CD4-positive, alpha-beta T cell treated with Interleukin-21 for 1 hour (primary cell): Measurements from ENCODE around the gene ITGB2.
A peak's percentile ranks its signal among the peaks of the same experiment; 100 is the strongest.

ENCODE experiments used
- DNase-seq: peaks from one replicate; pipeline ENCODE4 v3.0.0-alpha.2; 2020

The ITGB2 gene

DNA sequence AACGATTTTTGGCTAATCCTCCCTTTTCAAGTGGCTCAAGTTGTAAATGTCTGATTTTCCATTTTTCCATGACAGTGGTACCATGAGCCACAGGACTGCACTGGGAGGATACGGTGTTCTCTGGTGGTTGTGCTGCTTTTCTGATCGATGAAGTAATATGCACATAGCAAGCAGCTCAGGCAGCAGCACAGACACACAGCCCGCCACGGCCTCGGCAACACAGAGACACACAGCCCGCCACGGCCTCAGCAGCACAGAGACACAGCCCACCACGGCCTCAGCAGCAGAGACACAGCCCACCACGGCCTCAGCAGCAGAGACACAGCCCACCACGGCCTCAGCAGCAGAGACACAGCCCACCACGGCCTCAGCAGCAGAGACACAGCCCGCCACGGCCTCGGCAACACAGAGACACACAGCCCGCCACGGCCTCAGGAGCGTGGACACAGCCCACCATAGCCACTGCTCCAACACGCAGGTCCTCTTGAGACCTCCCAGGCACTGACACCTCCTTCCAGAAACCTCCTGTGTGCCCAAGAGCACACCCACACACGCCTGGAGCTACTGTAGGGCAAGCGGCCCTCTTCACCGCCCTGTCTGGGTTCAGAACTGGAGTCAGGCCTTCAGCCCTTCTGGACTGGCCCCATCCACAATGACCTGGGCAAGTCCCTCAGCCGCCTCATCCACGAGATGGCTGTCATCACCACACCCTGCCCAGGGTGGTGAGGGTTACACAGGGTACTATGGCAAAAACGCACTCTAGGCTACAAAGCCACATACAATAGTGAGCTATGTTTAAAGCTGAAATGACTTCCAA is 57.6 kb downstream of the ITGB2 start:
- DNase-seq = no peak

DNA sequence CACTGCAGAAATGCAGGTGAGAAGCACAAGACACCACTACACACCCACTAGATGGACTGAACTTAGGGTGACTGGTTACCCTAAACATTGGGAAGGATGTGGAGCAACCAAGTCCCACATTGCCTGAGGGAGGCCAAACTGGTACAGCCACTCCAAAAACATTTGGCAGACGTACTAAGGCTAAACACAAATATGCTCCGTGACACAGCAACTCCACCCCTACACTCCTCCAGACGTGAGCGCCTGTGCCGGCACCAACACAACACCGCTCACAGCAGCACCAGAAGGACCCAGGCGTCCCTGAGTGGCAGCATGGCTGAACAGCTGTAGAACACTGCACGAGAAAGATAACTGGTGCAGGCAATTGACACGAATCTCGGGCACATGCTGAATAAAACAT is 61.9 kb downstream of the ITGB2 start:
- DNase-seq = no peak

DNA sequence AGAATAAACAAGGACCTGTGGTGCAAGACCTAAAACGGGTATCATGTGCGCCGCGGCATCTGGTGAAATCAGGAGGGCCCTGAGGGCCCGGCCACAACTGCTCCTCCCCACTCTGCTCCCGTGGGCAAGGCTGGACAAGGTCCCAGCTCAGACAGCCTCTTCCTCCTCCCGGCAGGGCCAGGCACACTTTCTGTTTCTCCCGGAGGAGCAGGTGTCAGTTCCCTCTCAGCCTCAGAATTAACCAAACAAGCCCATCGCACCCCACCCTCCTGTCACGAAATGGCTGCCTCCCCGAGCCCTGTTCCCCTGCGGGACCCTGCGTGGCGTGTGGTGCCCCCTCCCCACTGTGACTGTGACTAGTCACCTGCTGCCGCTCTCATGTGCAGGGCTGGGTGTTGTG is 62.4 kb downstream of the ITGB2 start:
- DNase-seq = no peak

DNA sequence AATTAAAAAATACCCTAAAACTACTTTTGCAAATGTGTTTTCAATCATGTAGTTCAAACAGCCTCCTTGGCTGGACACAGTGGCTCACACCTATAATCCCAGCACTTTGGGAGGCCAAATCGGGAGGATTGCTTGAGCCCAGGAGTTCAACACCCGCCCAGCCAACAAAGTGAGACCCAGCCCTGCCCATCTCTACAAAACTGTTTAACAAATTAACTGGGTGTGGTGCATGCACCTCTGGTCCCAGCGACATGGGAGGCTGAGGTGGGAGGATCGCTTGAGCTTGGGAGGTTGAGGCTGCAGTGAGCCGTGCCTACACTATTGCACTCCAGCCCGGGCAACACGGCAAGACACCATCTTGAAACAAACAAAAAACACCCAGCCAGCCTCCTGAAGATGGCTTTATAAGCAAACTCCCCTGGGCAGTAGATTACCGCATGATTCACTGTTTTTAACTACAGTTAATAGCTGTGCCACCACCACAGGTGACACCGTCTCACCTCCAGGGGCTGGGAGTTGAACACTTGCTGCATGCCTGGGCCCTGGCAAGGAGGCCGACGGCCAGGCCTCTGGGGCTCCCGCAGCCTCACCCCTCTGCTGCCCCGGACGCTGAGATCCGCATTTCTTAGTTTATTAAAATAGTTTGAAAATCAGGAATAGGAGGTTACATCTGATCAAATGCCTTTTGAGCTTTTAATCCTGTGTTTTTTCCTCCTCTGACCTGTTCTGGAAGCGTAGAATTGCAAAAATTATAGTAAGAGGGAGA is 63.4 kb downstream of the ITGB2 start:
- DNase-seq = no peak

DNA sequence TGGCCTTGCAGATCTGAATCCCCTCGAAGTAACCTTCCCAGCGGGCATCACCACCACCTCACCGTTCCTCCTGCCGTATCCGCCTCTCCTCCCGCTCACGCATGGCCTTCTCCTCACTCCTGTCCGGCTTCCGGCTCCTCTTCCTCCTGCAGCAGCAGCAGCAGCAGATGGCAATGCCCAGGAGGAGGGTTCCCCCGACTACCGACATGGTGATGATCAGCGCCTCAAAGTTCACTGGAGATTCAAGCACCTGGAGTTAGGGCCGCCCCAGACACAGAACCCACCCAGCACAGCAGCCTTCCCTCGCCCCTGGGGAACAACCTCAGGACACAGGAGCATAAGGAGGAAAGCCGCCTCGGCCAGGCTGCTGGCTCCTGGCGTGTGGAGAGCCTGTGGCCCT is 64.6 kb downstream of the ITGB2 start:
- no peak for DNase-seq

DNA sequence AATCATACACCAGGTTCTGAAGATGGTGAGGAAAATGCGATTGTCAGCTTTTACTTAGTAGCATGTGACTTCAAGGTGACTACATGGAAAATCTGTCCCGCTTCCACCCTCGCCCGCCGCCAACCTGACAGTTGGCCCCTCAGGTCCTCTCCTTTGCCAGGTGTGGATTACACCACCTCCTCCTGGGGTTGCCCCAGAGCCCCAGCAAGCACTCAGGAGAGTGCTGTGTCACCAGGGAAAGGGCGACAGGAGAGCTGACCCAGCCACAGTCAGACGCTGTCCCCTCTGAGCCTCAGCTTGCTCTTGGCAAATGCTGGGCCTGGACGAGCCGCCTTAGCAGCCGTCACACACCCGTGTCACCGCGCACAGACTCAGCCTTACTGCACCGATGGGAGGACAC is 65.1 kb downstream of the ITGB2 start:
- no peak for DNase-seq

DNA sequence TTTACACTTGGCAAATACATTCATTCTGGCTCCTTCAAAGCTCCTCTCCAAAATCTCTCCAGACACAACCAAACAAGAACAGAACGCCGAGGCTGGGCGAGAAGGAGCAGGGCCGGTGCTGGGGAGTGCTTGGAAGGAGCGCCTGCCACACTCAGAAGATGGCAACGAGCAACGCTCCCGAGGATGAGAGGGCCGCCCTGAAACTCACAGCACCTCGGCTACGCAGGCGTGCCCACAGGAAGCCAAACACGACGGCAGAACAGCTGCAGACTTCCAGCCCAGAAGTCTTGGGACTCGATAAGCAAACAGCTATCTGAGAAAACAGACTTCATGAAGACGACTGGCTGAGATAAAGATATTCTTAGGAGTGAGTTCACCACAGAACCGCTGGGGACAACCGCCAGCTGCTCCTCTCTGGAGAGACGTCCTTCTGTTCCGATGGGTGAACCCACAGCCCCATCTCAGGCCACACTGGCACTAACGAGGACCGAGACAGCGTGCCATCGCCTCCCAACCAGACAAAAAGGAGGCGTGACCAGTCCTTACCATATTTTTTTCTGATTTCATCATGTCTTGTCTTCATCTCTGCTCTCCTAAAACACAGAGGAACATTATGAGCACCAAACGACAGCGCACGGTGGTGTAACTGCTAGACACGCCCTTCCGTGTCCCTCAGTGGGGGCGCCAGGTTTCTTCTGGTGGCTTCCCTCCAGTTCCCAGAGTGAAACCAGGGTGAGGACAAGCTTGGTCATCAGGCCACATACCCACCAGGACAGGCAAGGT is 65.8 kb downstream of the ITGB2 start:
- DNase-seq = no peak

DNA sequence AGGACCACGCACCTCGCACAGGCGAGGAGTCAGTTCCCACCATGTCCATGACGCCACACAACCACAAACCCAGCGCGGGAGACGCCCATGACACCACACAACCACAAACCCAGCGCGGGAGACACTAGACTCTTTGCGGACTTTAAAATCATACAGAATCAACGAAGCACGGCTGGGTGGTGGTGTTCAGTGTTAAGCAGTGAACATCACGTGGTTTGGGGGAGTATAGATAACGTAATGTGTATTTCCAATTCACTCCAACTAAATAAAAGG is 66.4 kb downstream of the ITGB2 start:
- peak; percentile 28 for DNase-seq

DNA sequence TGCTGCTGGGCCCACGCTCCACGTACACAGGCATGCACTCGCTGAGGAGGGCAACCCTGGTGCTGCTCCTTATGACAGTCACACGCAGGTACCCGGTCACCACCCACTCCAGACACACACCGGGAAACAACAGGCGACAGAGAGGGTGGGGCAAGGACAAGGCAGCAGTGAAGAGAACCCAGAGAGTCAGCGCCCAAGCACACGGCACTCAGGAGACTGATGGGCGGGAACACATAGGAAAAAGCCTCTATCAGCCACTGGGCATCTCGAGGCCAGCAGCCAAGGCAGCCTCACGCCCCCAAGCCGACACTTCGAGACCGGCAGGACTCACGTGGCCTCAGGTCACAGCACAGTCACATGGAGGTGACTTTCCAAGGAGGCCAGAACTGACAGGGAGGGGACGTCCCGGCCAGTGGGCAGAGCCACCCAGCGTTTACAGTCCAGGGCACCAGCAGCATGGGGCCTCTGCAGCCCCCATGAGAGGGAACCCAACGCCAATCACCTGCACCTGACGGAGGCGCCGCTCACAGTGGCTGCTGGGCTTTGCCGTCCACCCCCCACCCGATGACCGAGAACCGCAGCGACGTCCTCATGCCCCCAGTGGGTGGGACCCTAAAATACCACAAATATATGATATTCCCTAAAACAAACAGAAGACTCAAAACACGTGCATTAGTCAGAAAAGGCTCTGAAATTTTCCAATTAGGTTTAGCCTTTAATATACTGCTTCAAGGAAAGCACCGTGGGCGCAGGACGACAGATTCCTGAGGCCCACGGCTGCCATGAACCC is 66.9 kb downstream of the ITGB2 start:
- DNase-seq = no peak

DNA sequence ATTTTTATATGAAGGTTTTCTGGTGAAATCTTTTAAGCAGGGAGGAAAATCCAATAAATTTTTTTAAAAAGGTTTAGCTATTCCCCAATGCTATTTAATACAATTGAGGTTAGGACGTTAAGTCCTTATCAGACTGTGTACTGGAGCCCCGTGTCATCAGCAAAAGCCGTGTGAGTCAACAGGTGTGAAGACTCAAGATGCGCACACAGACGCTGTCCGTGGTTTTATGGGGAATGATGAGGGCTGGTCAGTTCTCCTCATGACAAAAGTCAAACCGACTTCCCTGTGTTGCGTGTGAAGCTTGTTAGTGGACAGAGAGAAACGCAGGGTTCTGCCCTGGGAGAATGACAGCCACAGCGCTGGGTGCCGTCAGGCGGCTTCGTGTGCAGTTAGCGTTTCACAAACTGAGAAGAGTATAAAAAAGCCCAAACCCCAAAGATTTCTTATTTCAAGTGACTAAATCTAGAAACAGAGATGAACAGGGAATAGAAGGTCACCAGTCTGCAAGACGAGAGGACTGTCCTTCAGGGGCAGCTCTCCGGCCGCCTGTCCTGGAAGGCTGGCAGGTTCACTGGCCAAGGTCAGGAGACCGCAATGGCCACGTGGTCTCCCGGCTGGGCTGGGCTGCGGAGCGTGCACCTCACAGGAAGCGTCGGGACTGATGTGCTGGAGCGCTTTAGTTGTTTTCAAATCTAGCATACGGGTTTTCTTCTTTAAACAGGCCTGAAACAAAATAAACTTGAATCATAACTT is 69.6 kb downstream of the ITGB2 start:
- DNase-seq = no peak

DNA sequence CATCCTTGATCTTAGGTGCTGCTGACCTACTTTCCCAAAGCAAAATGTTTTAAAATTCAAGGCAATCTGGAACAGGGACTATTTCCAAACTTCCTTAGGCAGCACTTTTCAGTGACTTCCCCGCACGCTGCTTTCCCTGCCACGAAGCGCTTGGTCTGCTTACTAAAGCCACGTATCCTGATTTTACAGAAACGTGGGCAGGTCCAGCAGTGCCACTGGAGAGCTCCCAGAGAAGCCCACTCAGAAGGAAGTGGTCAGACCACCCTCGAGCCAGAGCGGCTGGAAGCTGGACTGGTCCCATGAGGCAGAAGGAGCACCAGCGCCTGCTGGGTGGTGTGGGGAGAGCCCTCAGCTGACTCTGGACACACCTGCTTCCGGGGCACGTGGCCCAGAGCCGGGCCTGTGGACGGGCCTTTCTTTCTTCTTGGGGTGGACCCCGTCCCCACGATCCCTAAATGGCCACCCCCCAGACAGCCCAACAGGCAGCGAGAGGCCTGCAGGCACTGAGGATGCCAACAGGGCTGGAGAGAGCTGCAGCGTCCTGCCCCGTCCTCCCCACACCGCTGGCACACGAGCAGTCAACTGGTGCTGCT is 70.4 kb downstream of the ITGB2 start:
- no peak for DNase-seq

DNA sequence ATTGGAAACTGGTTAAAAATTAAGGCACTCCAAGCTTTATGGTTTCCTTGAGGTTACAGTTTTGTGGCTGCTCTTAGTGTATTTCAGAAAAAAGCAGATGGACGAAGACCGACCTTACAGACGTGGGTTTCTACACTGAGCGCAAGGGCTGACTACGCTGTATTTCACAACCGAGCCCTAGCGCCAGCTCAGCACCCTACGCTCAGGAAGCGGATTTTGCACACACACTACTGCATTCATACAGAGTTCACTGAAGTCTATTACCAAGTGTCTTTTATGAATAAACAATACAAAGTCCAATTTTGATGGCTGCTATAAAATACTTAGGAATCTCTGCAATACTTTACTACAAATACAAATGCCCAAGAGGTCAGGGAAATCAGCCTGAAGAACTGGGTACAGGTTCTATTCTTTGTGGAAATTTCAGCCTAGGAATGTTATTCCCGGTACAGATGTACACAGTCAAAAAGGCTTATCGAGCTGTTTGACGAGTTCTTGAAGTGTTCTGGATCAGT is 71.0 kb downstream of the ITGB2 start:
- DNase-seq = no peak

DNA sequence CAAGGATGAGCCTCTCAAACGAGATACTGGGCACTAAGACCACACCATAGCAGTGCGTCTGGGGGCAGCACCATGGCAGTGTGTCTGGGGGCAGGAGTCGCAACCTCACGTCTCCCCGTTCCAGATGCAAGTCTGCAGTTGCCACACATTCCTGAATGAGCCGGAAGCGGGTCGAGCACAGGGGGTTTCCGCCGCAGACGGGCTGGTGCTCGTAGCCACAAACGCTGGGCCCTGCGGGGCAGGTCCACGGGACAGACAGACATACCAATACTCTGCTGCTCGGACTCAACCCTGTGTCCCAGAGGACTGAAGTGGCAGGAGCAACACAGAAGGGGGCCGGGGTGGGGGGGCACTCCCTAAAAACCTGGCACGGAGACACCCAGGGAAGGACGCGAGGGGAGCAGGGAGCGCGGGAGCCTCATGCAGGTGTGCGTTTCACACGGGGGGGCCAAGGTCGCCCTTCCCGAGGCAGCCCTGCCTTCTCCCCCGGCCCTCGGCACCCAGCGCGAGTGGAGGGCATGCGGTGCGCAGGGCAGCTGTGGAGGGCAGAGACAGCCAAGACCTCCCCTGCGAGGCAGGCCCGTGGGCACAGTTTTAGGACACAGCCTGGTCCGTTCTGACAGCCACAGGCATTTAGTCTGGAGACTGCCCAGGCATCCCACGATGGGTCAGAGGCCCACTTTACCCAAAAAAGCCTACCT is 71.7 kb downstream of the ITGB2 start:
- no peak for DNase-seq

DNA sequence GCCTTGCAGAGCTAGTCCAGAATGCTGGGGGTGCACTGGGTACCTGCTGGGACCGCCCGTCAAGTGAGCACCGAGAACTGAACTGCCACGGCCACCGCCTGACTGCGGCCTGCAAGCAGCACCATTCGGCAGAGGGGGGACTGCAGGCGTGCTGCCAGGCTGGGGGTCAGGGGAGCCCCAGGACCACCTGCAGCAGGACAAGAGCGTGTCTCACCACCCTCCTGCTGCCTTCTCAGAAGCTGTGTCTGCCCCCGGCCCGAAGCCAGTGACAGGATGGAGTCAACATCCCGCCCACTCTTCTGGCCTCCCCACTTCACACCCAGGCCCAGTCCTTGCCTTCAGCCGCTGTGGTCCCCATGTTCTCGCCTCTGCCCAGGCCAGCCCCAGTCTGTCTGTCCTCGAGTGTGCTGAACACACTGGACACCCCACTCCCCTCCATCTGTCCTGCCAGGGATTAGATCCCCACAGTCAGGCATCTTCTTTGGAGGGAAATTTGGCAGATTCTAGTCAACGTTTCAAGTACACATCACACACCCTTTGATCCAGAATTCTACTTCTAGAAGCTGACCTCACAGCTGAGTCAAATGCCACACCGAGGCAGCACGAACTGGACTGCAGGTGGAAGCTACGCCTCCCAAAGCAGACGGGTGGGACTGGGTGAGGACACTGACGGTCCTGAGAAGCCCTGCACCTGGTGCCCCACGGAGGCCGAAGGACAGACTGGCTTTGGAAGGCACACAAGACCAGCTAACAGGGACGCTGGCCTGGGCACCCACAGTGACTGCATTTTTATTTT is 73.2 kb downstream of the ITGB2 start:
- DNase-seq = no peak

DNA sequence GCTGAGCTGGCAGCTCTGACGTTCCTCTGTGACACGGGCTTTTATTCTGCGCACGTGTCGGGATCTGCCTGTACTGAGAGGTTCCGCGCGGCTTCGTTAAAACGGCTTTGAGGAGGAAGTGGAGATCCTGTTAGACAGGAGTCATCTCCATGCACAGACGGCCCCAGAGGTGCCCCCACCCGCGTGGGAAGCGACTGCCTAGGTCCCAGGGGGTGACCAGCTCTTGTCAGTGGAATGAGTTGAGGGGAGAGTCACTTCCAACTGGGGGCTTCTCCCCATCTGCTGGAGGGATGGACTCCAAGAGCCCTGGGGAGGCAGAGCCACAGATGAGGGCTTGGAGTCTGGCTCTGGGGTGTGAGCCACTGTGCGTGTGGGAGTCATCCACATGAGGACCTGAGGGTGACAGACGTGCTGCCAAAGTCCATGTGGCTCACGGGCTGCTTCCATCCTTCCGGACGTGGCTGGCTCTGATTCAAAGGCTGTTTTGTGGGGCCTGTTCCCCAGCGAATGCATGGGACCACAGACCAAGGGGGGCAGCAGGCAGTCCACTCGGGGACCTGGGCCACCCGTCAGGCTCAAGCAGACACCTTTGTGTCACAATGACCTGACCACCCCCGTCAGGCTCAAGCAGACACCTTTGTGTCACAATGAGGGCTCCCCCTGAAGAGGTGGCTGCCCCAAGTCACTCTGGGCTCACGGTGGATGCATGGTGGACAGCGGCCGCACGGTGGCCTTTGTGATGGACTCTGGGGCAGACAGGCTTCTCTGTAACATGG is 74.0 kb downstream of the ITGB2 start:
- DNase-seq = peak; percentile 30

DNA sequence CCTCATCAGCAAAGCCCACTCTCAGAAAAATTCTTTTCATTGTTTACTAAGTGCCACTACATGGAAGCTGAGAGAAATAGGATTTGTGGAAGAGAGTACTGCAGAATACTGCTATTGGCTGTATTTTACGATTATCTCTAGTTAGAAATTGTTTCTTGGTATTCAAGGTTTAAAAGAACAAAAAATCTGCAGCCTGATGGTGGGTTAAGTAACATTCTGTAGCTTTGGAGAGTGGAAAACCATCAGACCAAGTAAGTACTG is 74.5 kb downstream of the ITGB2 start:
- no peak for DNase-seq

DNA sequence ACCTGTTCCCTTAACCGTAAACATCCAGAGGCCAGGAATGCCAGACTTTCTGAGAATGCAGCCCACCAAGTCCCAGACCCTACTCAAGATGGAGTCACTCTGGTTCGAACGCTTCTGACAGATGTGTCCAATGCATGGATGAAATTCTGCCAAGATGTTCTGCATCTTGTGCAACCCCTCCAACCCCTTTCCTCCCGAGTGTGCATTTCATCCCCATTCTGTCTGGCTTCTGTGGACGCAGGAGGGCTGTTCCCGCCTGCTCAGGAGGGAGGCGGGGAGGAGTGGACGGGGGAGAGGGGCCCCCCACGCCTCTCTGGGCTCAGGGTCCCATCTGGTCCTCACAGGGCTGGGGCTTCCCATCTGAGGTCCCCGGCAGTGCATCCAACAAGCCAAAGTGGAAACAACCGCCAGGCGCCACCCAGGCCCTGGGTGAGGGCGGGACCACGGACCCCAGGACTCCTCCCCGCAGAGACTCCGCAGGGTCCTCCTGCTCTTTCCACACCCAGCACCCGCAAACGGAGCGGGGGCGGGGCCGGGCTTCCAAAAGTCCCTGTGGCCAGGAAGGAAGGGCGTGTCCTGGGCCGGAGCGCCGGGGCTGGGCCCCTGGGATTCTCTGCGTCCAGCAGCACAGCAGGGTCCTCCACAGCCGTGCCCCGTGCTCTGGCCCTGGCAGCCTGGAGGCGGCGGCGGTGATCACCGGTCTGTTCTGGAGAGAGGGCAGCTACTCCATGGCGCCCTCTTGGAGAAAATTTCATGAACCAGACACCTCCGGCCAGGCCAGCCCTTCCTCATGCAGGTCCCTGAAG is 75.1 kb downstream of the ITGB2 start:
- DNase-seq = peak; percentile 52

DNA sequence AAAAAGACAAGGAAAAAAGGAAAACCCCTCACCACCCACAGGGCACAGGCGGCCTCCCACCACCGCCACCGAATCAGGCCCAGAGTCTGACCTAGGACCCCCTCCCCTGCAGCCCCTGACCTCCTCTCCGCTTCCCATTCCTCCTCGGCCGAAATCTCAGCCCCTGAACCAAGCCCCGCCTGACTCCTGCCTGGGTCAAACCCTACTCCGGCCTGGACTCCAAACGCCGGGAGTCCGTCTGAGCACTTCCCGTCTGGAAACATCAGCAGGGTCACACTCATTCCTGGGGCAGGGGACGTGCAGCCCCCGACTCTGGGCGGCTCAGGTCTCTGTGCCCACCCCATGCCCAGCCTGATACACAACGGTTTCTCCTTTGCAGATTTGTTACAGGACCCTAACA is 76.4 kb downstream of the ITGB2 start:
- no peak for DNase-seq
